ENCODE results near the gene CLDN12.

Gene CLDN12

DNA sequence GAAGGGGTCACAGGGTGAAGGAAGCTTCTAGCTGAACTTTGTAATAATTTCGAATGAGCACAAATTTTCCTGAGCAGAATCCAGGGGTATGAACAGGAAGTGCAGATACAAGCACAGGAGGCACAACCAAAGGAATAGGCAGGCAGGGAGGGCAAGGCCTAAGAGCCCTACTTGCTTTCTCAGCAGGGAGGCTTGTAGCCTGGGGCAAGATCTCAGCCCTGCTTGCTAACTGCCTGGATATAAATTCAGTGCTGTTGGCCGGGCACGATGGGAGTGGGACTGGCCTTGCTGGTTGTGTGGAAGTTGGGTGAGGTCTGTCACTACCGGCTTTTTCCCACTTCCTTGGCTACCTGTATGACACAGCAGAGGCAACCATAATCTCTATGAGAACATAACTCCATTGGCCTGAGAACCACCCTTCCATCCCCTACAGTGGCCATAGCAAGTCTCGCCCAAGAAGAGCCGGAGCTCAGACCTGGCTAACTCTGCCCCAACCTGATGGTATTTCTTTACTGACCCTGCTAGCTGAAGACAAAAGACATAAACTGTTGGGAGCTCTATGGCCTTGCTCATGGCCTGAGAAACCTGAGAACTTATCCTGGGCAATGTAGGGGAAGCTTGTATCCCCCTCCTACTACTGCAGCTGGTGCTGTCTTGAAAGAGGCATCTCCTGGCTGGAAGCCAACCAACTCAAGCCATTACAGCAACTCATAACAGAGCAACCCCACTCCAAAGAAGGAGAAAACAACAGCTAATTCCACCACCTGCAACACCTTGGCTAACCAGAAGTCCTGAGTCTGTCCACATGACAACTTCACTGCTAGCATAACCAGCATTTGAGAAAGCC lies 27.6 kb downstream of the CLDN12 start:
- H3K4me3 ChIP-seq (ENCODE audit: low read depth, low read length) = no peak overlapping the region
- DNase-seq (ENCODE audit: low read depth) = no peak
- no peak for TF ChIP-seq MYC (IDR thresholded peaks at IDR 0.05; ENCODE audit: low read depth, low read length)
- TF ChIP-seq, protein P1, sequence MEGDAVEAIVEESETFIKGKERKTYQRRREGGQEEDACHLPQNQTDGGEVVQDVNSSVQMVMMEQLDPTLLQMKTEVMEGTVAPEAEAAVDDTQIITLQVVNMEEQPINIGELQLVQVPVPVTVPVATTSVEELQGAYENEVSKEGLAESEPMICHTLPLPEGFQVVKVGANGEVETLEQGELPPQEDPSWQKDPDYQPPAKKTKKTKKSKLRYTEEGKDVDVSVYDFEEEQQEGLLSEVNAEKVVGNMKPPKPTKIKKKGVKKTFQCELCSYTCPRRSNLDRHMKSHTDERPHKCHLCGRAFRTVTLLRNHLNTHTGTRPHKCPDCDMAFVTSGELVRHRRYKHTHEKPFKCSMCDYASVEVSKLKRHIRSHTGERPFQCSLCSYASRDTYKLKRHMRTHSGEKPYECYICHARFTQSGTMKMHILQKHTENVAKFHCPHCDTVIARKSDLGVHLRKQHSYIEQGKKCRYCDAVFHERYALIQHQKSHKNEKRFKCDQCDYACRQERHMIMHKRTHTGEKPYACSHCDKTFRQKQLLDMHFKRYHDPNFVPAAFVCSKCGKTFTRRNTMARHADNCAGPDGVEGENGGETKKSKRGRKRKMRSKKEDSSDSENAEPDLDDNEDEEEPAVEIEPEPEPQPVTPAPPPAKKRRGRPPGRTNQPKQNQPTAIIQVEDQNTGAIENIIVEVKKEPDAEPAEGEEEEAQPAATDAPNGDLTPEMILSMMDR (IDR thresholded peaks at IDR 0.05; ENCODE audit: low read depth, low read length) = no peak
- no peak for TF ChIP-seq POLR2A (IDR thresholded peaks at IDR 0.05; ENCODE audit: extremely low read depth, insufficient read length)
- TF ChIP-seq, protein P2, sequence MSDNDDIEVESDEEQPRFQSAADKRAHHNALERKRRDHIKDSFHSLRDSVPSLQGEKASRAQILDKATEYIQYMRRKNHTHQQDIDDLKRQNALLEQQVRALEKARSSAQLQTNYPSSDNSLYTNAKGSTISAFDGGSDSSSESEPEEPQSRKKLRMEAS (IDR thresholded peaks at IDR 0.05; ENCODE audit: low read depth, low read length) = no peak

DNA sequence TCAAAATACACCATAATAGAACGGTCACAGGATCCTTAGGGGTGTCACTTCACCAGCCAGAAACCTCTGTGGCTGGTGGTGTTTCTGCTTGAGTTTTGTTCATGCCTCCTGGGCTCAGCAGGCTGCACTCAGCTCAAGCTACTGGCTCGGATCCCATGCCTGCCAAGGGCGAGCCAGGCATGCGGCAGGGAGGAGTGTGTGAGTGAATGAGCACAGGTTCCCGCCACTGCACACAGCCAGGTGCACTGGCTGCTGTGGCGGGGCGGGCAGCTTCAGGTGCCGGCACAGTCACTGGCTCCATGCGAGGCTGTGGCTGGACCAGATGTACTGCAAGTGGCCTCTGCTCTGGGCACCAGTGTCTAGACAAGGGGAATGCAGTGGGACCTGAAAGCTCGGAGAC lies 29.5 kb downstream of the CLDN12 start:
- TF ChIP-seq, protein P1 (IDR thresholded peaks at IDR 0.05; ENCODE audit: low read depth, low read length) = no peak
- TF ChIP-seq POLR2A (IDR thresholded peaks at IDR 0.05; ENCODE audit: extremely low read depth, insufficient read length) = no peak
- TF ChIP-seq MYC (IDR thresholded peaks at IDR 0.05; ENCODE audit: low read depth, low read length) = no peak
- TF ChIP-seq, protein P2 (IDR thresholded peaks at IDR 0.05; ENCODE audit: low read depth, low read length) = no peak

DNA sequence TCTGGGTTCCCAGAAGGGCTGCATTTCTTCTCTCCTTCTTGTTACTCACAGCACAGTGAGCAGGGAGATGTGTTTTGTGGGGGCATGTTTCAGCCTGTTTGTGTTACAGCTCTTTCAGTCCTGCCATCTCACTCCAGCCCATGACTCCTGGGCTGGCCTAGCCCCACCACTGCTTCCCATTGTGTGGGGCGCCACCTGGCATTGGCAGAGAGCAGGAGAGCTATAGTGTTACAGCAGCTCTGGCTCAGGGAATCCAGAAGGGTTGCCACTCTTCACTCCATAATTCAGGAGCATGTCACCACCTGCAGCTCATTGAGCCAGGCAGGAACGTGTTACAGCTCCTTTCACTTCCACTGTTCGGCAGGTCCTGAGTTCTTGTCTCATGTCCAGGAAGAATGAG lies 30.0 kb downstream of the CLDN12 start:
- H3K4me3 ChIP-seq (ENCODE audit: low read depth, low read length) = no peak overlapping the region
- TF ChIP-seq POLR2A (IDR thresholded peaks at IDR 0.05; ENCODE audit: extremely low read depth, insufficient read length) (no peak), MYC (IDR thresholded peaks at IDR 0.05; ENCODE audit: low read depth, low read length) (no peak)
- TF ChIP-seq, protein P1 (IDR thresholded peaks at IDR 0.05; ENCODE audit: low read depth, low read length) = no peak
- TF ChIP-seq, protein P2 (IDR thresholded peaks at IDR 0.05; ENCODE audit: low read depth, low read length) = no peak
- DNase-seq (ENCODE audit: low read depth) = no peak

More for the DNA sequence above, 29.5 kb downstream of the CLDN12 start:
- no peak for DNase-seq (ENCODE audit: low read depth)
- H3K4me3 ChIP-seq (ENCODE audit: low read depth, low read length) = no peak overlapping the region

DNA sequence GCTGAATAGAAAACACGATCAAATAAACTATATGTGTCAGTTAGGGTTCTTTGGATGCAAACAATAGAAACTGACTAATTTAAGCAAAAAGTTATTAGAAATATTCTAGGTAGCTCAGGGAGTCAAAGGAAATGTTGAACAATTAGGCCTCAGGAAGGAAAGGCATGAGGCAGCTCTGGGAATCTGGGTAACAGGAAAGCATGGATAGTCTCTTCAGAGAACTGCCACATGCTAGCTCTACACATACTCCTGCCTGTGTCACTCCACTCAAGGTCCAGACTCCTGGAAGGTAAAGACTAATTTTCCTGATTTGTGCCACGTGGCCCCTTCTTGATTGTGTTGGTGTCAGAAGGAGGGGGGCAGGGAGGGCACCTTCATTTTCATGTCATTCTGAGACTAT lies 42.4 kb downstream of the CLDN12 start:
- TF ChIP-seq POLR2A (IDR thresholded peaks at IDR 0.05; ENCODE audit: extremely low read depth, insufficient read length) (no peak), MYC (IDR thresholded peaks at IDR 0.05; ENCODE audit: low read depth, low read length) (no peak)
- TF ChIP-seq, protein P1 (IDR thresholded peaks at IDR 0.05; ENCODE audit: low read depth, low read length) = no peak
- TF ChIP-seq, protein P2 (IDR thresholded peaks at IDR 0.05; ENCODE audit: low read depth, low read length) = no peak

DNA sequence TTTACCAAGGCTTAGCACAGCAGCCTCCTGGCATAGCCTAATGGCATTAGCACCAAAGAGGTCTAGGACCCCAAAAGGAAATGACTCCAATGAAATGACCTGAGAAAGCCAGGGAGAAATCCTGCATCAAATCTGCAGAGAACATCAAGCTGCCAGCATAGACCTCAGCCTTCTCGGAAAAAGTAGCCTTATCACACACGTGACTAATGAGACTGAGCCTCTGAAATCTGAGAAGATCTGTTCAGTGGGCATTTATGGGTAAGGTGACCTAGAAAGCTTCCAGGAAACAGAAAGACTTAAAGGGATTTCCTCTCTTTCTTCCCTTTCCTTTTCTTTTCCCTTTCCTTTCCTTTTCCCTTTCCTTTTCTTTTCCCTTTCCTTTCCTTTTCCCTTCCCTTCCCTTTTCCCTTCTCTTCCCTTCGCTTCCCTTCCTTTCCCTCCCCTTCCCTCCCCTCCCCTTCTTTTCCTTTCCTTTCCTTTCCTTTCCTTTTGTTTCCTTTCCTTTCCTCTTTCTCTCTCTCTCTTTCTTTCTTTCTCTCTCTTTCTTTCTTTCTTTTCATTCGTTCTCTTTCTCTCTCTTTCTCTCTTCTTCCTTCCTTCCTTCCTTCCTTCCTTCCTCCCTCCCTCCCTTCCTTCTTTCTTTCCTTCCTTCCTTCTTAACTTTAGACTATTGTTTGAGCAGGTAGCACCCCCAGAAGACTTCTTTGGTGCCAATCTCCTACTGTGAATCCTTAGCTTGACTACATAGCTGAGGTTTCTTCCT lies 43.1 kb downstream of the CLDN12 start:
- TF ChIP-seq, protein P1 (IDR thresholded peaks at IDR 0.05; ENCODE audit: low read depth, low read length) = no peak
- TF ChIP-seq MYC (IDR thresholded peaks at IDR 0.05; ENCODE audit: low read depth, low read length) = no peak
- no peak for TF ChIP-seq POLR2A (IDR thresholded peaks at IDR 0.05; ENCODE audit: extremely low read depth, insufficient read length)
- TF ChIP-seq, protein P2 (IDR thresholded peaks at IDR 0.05; ENCODE audit: low read depth, low read length) = no peak
- no peak overlapping the region for H3K4me3 ChIP-seq (ENCODE audit: low read depth, low read length)
- no peak for DNase-seq (ENCODE audit: low read depth)

More for the DNA sequence above, 42.4 kb downstream of the CLDN12 start:
- DNase-seq (ENCODE audit: low read depth) = no peak
- no peak overlapping the region for H3K4me3 ChIP-seq (ENCODE audit: low read depth, low read length)

Data from NB4 (cell line).